HG03280 (cell line): ENCODE measurements around the gene ZNF341.
"Not testable (repeated sequence)": the region's sequence is repeated elsewhere in the genome, so short reads cannot be mapped to it uniquely, and the experiment has no call there.

Source experiments
- ATAC-seq: cut with Tn5 transposase; IDR thresholded peaks from one replicate; pipeline ENCODE4 v1.9.1; 2021; ENCODE audit warnings: mild to moderate bottlenecking, moderate library complexity; ENCODE audit not compliant: unreplicated experiment

Gene ZNF341

DNA sequence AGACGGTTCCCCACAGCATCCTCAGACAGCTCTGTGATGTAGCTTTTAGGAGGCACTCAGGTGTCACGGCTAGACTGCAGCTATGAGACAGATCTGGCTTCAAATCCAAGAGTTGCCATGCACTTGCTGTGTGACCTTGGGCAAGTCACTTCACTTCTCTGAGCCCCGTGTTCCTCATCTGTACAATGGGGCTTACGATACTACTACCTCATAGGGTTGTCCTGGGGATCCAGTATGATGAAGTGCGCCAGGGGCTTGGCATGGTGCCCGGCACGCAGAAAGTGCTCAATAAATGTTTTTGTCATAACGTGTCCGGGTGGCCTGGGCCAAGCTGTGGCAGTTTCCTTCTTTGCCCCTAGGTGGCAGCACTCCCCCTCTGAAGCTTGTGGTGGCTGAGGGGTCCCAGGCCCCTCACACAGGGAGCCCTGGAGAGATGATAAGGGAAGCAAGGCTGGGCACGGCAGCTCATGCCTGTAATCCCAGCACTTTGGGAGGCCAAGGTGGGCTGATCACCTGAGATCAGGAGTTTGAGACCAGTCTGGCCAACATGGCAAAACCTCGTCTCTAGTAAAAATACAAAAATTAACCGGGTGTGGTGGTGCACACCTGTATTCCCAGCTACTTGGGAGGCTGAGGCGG lies 60.3 kb downstream of the ZNF341 start:
- ATAC-seq = no peak

DNA sequence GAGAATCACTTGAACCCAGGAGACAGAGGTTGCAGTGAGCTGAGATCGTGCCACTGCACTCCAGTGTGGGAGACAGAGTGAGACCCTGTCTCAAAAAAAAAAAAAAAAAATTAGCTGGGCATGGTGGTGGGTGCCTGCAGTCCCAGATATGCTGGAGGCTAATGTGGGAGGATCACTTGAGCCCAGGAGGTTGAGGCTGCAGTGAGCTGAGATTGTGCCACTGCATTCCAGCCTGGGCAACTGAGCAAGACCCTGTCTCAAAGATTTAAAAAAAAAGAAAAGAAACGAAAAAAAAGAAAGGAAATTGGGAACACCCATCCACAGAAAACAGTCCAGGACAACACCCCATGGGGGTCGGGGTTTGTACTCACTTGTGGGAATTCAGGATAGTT lies 60.8 kb downstream of the ZNF341 start:
- not testable (repeated sequence) for ATAC-seq

DNA sequence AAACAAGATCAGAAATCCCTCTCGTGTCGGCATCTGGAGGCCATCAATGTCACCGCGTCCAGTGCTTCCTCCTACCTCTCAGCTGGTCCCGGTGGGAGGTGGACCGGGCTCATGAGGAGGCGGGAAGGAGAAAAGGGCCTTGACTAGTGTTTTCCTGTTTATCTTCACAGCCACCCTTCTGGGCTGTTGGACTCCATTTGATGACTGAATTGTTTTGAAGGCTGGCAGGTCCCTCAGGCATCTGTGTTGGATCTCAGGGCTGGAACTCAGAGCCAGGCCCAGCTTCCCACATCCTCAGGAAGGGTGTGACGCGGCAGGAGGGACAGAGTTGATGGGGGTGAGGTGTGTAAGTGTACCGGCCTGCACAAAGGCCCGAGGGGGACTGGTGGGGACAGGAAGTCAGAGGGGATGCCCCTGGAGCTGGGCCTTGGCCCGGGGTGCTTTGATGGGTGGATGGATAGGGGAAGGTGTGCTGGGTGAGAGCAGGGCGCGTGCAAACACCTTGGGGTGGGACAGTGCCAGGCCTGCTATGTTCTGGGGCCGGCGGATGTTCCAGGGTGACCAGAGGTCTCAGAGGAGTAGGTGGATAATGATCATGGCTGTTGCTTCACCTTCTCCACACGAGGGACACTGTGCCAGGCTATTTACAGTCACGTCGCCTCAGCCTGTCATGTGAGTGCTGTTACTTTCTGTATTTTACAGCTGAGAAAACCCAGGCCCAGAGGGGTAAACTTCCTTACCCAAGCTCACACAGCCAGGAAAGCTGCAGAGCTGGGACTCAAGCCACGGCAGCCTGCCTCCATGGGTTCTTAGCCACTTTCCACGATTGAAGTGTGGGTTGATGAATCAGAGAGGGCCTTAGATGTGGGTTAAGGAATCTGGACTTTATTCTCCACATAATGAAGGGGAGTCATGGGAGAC lies 61.5 kb downstream of the ZNF341 start:
- no peak for ATAC-seq

DNA sequence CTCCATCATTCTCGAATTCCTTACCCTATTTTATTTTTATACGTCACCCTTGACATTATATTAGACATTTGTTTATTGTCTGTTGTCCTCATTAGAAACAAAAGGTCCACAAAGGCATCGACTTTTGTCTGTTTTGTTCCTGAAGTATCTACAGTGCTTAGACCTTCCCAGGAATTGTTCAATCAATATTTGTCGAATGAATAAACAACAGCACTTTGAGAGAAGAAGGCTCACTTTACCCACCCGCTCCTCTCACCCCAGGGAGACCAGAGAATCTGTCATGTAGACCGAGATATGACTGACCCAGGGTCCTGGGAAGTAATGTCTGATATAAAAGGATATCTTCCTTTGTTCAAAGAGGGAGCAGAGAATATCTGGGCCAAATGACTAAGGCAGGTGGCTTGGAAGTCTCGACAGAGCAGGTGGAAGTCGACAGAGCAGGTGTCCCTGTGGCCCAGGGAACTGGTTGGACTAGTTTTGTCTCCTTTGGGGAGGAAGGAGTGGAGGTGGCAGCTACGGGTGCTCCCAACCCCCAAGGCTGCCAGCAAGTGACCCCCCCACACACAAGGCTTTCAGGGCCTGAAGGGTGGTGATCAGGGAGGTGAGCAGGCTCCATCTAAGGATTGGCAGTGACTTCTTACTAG lies 64.6 kb downstream of the ZNF341 start:
- ATAC-seq = no peak

DNA sequence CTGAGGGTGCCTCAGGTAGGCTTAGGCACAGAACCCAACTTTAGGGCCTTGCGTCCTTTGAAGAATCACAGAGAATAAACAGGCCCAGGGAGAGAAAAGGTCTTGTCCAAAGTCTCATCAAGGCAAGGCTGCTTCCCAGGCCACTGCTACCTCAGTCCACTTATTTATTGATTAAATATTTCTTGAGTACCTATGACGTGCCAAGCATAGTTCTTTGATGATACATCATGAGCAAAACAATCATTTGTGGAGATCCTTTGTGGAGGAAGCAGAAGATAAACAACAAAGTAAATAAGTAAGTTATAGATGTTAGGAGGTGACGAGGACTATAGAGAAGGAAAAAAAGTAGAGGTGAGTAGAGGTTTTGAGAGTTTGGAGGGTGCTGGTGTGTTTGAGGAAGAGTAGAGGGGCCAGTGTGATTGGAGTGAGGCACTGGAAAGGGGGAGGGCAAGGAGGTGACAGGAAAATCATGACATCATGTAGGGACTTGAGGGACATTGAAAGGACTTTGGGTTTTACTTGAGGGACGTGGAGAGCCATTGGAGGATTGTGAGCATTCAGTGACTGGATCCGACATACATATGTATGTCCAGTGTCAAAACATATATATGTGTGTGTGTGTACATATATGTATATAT lies 65.2 kb downstream of the ZNF341 start:
- no peak for ATAC-seq

DNA sequence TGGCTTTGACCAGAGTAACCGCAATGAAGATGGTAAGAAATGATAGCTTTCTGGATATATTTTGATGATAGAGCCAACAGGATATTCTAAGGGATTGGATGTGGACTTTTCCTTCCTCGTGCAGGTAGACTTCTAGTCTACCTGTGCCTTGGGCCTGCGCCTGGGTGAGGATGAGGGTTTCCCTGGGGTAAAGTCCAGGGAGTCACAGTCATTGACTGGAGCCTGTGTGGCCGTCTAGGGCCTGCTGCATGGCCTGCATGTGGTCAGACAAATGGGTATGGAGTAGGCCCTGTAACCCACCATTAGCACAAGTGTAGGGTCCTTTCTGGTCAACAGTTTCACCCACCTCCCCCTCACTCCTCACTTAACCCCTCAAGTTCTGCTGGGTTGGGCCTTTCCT lies 66.6 kb downstream of the ZNF341 start:
- ATAC-seq = no peak

DNA sequence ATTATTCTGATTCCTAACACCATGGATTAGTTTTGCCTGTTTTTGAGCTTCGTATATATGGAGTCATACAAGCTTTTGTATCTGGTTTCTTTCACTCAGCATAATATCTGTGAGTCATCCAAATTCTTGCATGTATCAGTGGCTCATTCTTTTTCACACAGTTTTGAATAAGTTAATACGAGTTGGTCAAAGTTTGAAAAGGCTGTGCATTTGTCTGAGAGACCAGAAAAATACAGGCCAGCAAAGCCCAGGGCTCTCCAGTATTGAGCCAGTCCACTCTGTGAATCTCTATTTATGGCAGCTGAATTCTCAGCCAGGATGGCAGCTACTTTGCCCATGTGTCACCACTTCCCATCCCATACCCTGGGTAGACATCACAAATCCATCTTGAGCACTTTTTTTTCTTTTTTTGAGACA lies 72.1 kb downstream of the ZNF341 start:
- ATAC-seq = no peak

DNA sequence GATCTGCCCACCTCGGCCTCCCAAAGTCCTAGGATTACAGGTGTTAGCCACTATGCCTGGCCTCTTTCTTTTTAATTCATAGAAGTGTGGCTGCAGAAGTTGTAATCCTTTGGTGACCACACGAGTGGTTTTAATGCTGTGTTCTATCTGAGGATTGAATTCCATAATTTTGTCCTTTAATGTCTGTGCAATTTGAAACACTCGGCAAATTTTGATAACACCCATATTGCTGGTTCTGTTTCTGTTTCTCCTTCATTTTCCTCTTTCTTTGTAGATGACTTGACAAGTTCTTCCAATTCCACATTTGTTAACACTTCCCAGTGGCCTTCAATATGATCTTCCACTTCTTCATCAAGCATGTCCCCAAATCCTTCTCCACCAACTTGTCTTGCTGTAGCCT lies 76.6 kb downstream of the ZNF341 start:
- ATAC-seq = no peak

DNA sequence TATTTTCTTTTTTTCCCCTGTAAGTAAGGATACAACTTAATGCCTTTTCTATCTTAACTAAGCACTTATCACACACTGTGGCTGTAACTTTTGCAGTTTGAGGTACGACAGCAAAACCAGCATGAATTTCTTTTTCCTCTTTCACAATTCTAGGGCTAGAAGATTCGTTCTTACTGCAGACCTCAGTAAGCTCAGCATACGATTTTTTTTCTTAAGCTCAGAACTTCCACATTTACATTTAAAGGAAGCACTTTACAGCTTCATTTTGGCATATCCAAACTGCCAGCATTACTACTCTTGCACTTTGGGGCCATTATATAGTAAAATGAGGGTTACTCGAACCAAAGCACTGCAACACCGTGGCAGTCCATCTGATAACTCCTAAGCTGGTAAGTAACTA lies 78.5 kb downstream of the ZNF341 start:
- no peak for ATAC-seq

DNA sequence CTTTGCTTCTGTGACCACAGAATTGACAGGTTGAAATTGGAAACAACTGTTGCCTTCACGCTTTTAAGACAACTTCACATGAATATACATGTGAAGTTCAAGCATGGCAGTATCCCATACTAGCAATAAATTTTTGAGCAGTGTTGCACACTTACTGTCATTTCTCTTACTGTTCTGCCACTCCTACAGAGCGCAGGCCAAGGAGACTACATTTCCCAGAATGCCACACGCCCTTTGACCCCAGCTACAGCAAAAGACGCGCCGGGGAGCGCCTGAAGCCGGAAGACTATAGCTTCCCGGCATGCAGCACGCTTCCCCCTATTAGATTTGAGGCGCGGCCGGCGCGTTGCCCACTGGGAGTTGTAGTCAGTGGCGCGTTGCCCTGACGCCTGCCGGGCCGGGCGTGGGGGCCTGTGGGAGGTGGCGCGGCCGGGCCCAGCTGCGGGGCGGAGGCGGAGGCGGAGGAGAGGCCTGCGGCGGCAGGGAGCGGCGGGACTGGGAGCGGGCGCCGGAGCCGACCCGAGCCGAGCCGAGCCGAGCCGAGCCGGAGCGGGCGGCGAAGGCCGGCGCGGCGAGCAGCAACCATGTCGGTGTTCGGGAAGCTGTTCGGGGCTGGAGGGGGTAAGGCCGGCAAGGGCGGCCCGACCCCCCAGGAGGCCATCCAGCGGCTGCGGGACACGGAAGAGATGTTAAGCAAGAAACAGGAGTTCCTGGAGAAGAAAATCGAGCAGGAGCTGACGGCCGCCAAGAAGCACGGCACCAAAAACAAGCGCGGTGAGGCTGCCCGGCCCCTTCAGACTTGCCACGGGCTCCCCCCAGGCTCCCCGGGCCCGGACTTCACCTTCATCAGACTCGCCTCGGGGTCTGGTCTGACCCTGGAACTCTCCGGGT lies 79.3 kb downstream of the ZNF341 start, which contains the start of gene CHMP4B:
CHMP4B (plus strand) TSS at position 464 of the 891 bp plus-strand sequence; CDS start at position 585, 121 bp downstream.
- ATAC-seq = peak; percentile 90

DNA sequence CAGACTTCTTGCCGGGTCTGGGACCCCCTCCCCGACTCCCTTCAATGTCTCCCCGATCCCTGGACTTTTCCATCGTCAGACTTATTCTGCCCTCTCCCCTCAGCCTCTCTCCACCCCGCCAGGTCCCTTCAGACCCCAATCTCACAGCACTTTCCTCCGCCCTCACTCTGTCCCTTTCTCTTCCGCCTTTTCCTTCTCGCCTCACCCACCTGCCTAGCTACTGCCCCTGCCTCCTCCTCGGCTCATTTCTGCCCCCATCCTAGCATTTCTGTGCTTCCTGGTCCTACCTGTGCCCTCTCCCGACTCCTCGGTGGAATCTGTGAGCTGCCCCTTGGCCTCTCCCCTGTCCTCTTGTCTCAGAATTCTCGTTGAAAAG lies 80.0 kb downstream of the ZNF341 start:
- peak; percentile 5 for ATAC-seq

DNA sequence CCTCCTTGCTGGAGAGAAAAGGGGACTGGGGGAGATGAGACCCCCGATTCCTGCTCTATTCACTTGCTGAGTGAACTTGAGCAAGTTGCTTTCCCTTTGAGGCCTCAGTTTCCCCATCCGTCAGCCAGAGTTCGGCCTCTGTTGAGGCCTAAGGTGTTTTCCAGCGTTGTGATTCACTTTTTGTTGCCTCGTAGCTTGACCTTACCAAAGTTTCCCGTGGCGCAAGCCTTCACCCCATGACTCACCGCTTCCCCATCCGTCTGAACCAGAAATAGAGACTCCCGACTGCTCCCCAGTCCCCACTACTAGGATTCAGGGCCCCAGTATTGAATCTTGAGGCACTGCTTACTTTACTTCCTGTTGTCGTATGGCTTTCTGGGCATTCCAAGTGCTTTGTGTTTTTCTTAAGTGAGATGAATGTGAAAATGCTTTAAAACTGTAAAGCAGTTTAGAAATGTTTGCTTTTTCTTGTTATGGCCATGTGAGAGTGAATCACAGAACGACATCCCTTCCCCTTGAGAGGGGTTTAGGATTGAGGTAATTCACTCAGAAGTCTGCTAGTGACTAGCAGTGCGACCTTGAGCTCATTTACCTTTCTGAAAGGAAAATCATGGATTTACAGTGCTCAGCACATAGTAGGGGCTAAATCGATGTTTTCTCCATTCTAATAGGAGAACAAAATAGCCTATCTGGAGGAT lies 80.5 kb downstream of the ZNF341 start:
- no peak for ATAC-seq

DNA sequence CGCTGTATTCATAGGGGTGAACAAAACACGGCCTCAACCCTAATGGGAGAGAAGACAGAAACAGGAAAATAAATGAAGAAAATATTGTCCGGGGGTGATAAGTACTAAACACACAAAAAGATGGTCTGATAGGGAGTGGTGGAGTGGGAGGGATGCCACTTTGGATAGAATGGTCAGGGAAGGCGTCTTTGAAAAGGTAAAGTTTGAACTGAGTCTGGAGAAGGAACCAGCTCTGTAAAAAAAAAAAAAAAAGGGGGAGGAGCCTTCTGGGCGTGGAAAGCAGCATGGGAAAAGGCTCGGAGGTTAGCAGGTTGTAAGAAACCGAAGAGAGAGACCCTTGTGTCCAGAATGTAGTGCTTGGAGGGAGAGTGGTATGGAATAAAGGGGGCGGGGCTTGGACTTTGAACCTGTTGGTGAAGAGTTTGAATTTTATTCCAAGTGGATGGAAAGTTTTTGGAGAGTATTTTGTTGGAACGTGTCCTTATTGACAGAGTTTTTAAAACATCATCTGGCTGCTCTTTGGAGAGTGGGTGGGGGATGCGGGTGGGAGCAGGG lies 81.2 kb downstream of the ZNF341 start:
- ATAC-seq = no peak

DNA sequence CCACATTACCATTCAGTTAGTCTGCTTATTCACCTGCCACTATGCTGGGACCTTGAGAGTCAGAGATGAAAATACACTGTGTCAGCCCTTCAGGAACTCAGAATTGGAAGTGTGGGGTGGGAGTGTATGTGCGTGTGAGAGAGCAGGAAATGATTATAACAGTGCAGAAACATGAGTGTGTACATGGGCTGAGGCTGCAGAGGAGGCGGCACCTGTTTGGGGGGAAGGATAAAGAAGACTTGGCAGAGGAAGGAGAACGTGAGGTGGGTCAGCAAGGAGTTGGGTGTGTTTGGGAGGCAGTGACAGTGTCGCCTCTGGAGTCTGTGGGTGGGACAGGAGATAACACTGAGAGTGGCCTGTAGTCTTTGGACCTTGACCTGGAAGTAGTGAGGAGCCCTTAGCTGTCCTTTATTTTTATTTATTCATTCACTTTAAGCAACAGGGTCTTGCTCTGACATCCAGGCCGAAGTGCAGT lies 82.5 kb downstream of the ZNF341 start:
- ATAC-seq = no peak

DNA sequence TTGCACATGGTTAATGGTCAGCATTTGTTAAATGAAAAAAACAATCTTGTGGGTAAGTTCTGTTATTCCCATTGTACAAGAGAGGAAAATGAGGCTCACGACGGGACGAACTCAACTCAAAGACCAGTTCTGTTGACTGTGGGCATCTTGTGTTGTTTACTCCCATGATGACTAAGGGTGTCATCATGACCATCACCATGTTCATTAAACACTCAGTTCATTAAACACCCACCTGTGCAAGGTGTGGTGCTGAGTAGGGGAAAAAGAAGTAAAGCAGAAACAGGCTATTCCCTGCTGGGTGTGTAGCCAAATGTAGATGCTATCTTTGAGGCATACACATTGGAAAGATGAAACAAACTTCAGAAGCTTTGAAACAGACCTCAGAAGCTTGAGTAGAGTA lies 83.9 kb downstream of the ZNF341 start:
- ATAC-seq = no peak

DNA sequence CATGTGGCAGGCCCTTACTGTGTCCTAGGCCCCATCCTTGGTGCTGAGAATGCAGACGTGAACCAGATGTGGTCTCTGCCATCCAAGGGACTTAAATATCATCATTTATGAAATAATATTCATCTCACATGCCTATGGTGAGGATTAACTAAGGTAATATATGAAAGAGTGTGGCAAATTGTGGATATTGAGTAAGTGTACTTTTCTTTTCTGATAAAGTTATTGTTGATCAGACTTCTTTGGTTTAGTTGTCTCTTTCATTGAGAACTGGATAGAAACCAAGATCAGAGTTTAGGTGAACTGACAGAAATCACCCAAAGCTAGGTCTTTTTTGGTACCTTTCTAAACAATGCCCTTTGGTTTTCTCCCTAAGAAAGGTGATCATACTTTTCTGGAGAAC lies 84.4 kb downstream of the ZNF341 start:
- ATAC-seq = no peak

DNA sequence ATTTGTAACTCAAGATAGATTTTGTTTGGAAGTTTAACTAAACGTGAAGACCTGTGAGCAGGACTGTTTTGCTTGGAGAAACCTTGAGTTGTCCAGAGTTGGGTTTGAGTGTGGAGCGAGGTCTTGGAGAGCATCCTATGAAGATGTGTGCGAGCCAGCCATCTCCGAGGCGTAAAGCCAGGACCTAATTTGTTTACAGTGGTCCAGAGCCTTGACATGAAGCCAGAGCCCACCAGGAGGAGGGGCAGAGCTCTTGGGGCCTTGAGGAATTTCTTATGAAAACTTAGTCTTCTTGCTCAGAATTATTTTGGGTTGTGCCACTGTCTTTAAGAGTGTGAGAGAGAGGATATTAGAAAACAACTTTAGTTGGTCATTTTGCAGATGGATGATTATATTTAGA lies 85.6 kb downstream of the ZNF341 start:
- no peak for ATAC-seq

DNA sequence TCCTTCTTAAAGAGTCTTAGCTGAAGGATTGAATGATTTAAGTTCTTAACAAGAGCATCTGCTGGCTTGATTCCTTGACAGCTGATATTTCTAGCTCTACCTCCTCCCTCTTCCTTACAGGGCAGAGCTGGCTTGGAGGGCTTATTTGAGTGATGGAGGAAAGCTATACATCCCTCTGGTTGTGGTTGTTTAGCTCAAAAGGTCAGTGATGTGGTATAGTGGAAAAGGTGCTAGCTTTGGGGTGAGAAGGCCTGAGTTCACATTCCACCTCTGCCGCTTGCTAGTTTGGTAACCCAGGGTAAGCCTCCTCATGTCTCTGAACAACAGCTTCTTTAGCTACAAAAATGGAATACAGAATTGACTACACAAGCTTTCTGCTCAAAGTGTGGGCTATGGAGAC lies 87.7 kb downstream of the ZNF341 start:
- no peak for ATAC-seq

DNA sequence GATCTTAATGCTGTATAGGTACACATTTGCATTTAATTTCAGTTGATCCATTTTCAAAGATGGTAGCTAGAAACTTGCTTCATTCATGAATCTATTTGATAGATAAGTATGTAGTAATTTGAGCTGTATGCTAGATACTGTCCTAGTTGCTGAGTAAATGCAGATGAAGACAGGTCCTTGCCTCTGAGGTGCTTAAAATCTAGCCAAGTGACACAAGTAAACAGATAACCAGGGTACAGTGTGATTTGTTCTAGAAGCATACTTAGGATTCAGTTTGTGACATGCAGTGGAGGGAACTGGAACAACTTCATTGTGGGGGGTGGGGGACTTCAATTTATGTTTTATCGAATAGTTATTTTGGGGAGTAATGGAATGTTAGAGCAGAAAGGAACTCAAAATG lies 88.6 kb downstream of the ZNF341 start:
- no peak for ATAC-seq
